Ammon's horn (tissue), 1 donor: Measurements from ENCODE around the gene FRMD4A.
"Not testable (repeated sequence)": the region's sequence is repeated elsewhere in the genome, so short reads cannot be mapped to it uniquely, and the experiment has no call there.

Experiments
- DNase-seq: peaks from one replicate; pipeline ENCODE4 v3.0.0-alpha.2; 2016; ENCODE audit warnings: low spot score

FRMD4A gene

GRCh38 chr10:13950543-13950939, 380.2 kb downstream of the FRMD4A start:
- no peak for DNase-seq

- DNase-seq = no peak
Observed at GRCh38 chr10:13949844-13950542, 380.7 kb downstream of the FRMD4A start.

- DNase-seq = no peak
Observed at GRCh38 chr10:13946209-13946460, 384.6 kb downstream of the FRMD4A start.

GRCh38 chr10:13945390-13946208, 385.1 kb downstream of the FRMD4A start:
- DNase-seq = peak; percentile 43

- no peak for DNase-seq
Observed at GRCh38 chr10:13944823-13945222, 385.9 kb downstream of the FRMD4A start.

- DNase-seq = no peak
Observed at GRCh38 chr10:13943735-13944398, 386.9 kb downstream of the FRMD4A start.

GRCh38 chr10:13942035-13942434, 388.7 kb downstream of the FRMD4A start:
- DNase-seq = no peak

- no peak for DNase-seq
Observed at GRCh38 chr10:13939391-13939790, 391.3 kb downstream of the FRMD4A start.

- DNase-seq = no peak
Observed at GRCh38 chr10:13938950-13939349, 391.8 kb downstream of the FRMD4A start.

- DNase-seq = no peak
Observed at GRCh38 chr10:13936826-13937225, 393.9 kb downstream of the FRMD4A start.

- DNase-seq = no peak
Observed at GRCh38 chr10:13930120-13930519, 400.6 kb downstream of the FRMD4A start.

GRCh38 chr10:13928451-13928850, 402.3 kb downstream of the FRMD4A start:
- DNase-seq = no peak

- no peak for DNase-seq
Observed at GRCh38 chr10:13925971-13926780, 404.5 kb downstream of the FRMD4A start.

- DNase-seq = no peak
Observed at GRCh38 chr10:13924040-13924725, 406.5 kb downstream of the FRMD4A start.

- no peak for DNase-seq
Observed at GRCh38 chr10:13922586-13922985, 408.1 kb downstream of the FRMD4A start.

- no peak for DNase-seq
Observed at GRCh38 chr10:13921941-13922340, 408.8 kb downstream of the FRMD4A start.

- not testable (repeated sequence) for DNase-seq
Observed at GRCh38 chr10:13921131-13921530, 409.6 kb downstream of the FRMD4A start.

GRCh38 chr10:13920465-13920864, 410.3 kb downstream of the FRMD4A start:
- DNase-seq = no peak

GRCh38 chr10:13920031-13920430, 410.7 kb downstream of the FRMD4A start:
- no peak for DNase-seq

- no peak for DNase-seq
Observed at GRCh38 chr10:13917791-13918190, 412.9 kb downstream of the FRMD4A start.

GRCh38 chr10:13916384-13916947, 414.3 kb downstream of the FRMD4A start:
- DNase-seq = no peak
